Vagina (tissue), 2 donors: ENCODE results near the gene PLEKHJ1. TPM values are rescaled to one million over a fixed set of nuclear protein-coding genes. Genes with fewer than 3 reads are reported as not detected.
A peak's percentile ranks its signal among the peaks of the same experiment; 100 is the strongest.

Experiments used
- DNase-seq, 2 donors: peaks; one replicate each; pipeline ENCODE4 v3.0.0-alpha.2; 2017; ENCODE audit errors: extremely low spot score in 2 of 2
- H3K27ac ChIP-seq: fragments of 200-600 bp; sonication (generic); one replicate; pipeline ENCODE4 v1.5.1; 2019
- H3K27me3 ChIP-seq: fragments of 200-600 bp; sonication (generic); one replicate; pipeline ENCODE4 v1.5.1; 2019
- H3K36me3 ChIP-seq, 2 donors: fragments of 200-600 bp; sonication (generic); one replicate each; pipeline ENCODE4 v1.5.1; 2017 to 2019
- H3K4me1 ChIP-seq: fragments of 200-600 bp; sonication (generic); one replicate; pipeline ENCODE4 v1.5.1; 2019
- H3K4me3 ChIP-seq, 2 donors: fragments of 200-600 bp; sonication (generic); 1 replicate in 1 of 2; 2 replicates in 1 of 2; pipeline ENCODE4 v1.5.1; 2016 to 2019
- H3K9me3 ChIP-seq: fragments of 200-600 bp; sonication (generic); one replicate; pipeline ENCODE4 v1.5.1; 2019
- POLR2A ChIP-seq, 2 donors: fragments of 450-650 bp; IDR thresholded peaks; one replicate each; pipeline ENCODE4 v1.6.1; 2017; ENCODE audit warnings: antibody characterized with exemption in 2 of 2, mild to moderate bottlenecking in 2 of 2, moderate library complexity in 2 of 2
- POLR2AphosphoS5 ChIP-seq, 2 donors: sonication (generic); formaldehyde crosslinking; IDR thresholded peaks; one replicate each; pipeline ENCODE4 v1.9.0; 2017; ENCODE audit warnings: antibody characterized with exemption in 2 of 2, mild to moderate bottlenecking in 2 of 2, low read depth in 1 of 2; ENCODE audit not compliant: insufficient read depth in 1 of 2
- intact Hi-C: fragments of 100-400 bp; cut with DNase I; formaldehyde crosslinking; loops from one replicate; pipeline ENCODE4 v1.15.1; 2023
- total RNA-seq: library from RNA; depleted of rRNA; stranded (reverse); fragments of >200 nt; gene quantifications from one replicate; pipeline ENCODE4 v1.2.3, GENCODE V29; 2016
- TF ChIP-seq, protein P1 (sequence below), 3 experiments: fragments of 450-650 bp in 2 of 3; fragments of 200-600 bp in 1 of 3; sonication (generic) in 1 of 3; IDR thresholded peaks; one replicate each; pipeline ENCODE4 v1.5.1; 2017 to 2019; ENCODE audit warnings: antibody characterized with exemption in 3 of 3, mild to moderate bottlenecking in 2 of 3, moderate library complexity in 2 of 3

PLEKHJ1 gene
- total RNA-seq, 1 donor from 2014 or later = 30.7 TPM

DNA sequence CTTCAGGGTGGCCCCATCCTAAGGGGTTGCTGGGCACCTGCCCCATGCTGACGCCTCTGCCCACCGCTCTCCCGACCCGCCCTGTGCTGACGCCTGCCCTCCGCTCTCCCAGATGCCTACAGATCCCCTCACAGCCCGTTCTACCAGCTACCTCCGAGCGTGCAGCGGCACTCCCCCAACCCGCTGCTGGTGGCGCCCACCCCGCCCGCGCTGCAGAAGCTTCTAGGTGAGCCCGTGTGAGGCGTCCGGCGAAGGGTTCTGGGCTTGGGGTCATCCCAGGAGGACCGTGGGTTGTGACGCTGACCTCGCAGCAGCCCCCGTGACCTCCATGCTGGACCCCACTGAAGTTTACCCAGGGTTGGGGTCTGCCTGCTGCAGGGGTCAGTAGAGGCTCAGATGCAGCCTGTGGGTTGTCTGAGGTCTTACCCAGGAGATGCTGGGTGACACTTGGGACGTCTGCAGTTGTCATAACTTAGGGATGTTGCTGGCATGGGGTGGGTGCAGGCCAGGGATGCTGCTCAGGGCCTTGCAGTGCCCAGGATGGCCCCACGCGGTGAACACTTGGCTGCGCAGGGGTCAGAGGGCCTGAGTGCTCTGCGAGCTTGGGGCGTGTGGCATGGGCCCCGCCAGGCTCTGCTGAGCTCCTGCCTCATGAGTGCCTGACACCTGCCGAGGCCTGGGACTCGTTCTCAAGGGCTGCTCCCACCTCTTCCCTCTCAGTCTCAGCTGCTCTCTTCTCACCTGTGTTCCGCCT lies 25.0 kb downstream of the PLEKHJ1 start:
- H3K27ac ChIP-seq = no peak overlapping the region
- DNase-seq = no peak
- TF ChIP-seq POLR2A (IDR thresholded peaks at IDR 0.05) = no peak
- TF ChIP-seq POLR2AphosphoS5 (IDR thresholded peaks at IDR 0.05; ENCODE audit: insufficient read depth in 1 of 2, low read depth in 1 of 2) = no peak
- TF ChIP-seq, protein P1, sequence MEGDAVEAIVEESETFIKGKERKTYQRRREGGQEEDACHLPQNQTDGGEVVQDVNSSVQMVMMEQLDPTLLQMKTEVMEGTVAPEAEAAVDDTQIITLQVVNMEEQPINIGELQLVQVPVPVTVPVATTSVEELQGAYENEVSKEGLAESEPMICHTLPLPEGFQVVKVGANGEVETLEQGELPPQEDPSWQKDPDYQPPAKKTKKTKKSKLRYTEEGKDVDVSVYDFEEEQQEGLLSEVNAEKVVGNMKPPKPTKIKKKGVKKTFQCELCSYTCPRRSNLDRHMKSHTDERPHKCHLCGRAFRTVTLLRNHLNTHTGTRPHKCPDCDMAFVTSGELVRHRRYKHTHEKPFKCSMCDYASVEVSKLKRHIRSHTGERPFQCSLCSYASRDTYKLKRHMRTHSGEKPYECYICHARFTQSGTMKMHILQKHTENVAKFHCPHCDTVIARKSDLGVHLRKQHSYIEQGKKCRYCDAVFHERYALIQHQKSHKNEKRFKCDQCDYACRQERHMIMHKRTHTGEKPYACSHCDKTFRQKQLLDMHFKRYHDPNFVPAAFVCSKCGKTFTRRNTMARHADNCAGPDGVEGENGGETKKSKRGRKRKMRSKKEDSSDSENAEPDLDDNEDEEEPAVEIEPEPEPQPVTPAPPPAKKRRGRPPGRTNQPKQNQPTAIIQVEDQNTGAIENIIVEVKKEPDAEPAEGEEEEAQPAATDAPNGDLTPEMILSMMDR (IDR thresholded peaks at IDR 0.05) = no peak
- peaks cover 21% of the 10 kb centered on the region for H3K4me1 ChIP-seq
- H3K9me3 ChIP-seq = no peaks in the 10 kb centered on the region
- no peaks in the 10 kb centered on the region for H3K27me3 ChIP-seq
- H3K4me3 ChIP-seq = no peak overlapping the region
- peaks cover 3 to 50% of the 10 kb centered on the region in 2 donors for H3K36me3 ChIP-seq
- intact Hi-C loops = no loop called here

DNA sequence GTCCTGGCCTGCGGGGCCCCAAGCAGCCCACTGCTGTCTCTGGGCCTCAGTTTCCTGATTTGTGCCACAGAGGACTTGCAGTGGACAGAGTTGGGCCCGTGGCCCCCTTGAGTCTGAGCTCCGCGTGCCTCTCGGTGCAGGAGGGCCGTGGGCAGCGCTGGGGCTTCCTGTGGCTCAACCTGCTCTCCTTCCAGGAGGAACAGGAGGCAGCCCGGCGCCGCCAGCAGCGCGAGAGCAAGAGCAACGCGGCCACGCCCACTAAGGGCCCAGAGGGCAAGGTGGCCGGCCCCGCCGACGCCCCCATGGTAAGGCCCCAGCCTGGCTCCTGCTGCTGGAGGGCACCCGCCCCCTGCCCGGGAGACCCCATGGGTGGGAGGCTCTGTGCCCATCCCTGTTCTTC lies 25.9 kb downstream of the PLEKHJ1 start:
- Histone ChIP-seq H3K27me3 (no peaks in the 10 kb centered on the region), H3K4me3 (no peak overlapping the region), H3K9me3 (no peaks in the 10 kb centered on the region), H3K4me1 (peaks cover 21% of the 10 kb centered on the region), H3K36me3 (peaks cover 3 to 41% of the 10 kb centered on the region in 2 donors), H3K27ac (no peak overlapping the region)
- intact Hi-C loops = no loop called here
- TF ChIP-seq POLR2AphosphoS5 (IDR thresholded peaks at IDR 0.05; ENCODE audit: insufficient read depth in 1 of 2, low read depth in 1 of 2) (no peak), POLR2A (IDR thresholded peaks at IDR 0.05) (no peak)
- TF ChIP-seq, protein P1 (IDR thresholded peaks at IDR 0.05) = no peak
- no peak for DNase-seq

DNA sequence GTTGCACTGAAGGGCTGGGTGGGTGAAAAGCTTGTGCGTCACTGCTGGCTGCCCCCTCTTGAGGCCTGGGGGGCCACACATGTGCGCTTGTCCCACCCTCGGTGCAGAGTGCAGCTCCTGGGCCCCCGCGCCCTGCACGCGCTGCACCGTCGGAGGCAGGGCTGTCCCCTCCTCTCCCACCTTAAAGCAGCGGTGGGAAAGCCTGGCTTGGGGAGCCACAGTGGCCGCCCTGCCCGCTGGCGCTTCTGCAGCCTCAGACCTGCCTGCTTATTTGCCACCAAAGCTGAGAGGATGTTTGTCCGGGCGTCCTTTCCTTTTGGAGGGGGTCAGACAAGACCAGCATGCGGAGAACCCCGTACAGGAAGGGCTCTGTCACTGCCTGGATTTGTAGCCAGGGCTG lies 26.7 kb downstream of the PLEKHJ1 start:
- Histone ChIP-seq H3K27me3 (no peaks in the 10 kb centered on the region), H3K36me3 (peaks cover 3 to 33% of the 10 kb centered on the region in 2 donors), H3K27ac (no peak overlapping the region), H3K4me1 (peaks cover 28% of the 10 kb centered on the region), H3K4me3 (no peak overlapping the region), H3K9me3 (no peaks in the 10 kb centered on the region)
- no peak for DNase-seq
- intact Hi-C loops = no loop called here
- TF ChIP-seq, protein P1 (IDR thresholded peaks at IDR 0.05) = no peak
- TF ChIP-seq POLR2A (IDR thresholded peaks at IDR 0.05) (no peak), POLR2AphosphoS5 (IDR thresholded peaks at IDR 0.05; ENCODE audit: insufficient read depth in 1 of 2, low read depth in 1 of 2) (no peak)

DNA sequence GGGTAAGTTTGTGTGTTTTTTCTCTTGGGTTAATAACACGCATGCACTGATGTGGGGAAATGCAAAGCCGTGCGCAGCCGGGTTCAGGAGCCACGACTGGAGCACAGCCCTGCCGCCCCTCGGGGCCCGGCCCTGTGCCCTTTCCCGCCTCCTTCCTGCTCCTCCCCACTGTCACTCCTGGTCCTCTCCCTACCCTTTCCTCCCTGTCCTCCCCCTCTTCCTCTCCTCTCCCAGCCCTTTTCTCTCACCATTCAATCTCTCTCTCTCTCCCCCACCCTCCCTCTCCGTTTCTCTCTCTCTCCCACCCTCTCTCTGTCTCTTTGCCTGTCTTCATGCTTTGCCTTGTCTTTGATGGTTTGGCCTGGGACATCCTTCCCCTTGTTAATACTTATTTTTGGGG lies 27.2 kb downstream of the PLEKHJ1 start:
- no peak for DNase-seq
- TF ChIP-seq POLR2A (IDR thresholded peaks at IDR 0.05) (no peak), POLR2AphosphoS5 (IDR thresholded peaks at IDR 0.05; ENCODE audit: insufficient read depth in 1 of 2, low read depth in 1 of 2) (no peak)
- TF ChIP-seq, protein P1 (IDR thresholded peaks at IDR 0.05) = no peak
- Histone ChIP-seq H3K4me1 (peaks cover 28% of the 10 kb centered on the region), H3K27ac (peak overlapping the region; percentile 21), H3K4me3 (no peak overlapping the region), H3K27me3 (no peaks in the 10 kb centered on the region), H3K9me3 (no peaks in the 10 kb centered on the region), H3K36me3 (peaks cover 3 to 28% of the 10 kb centered on the region in 2 donors)
- intact Hi-C loops = no loop called here
